Measurements from ENCODE around the gene SYNGR2. TPM values are rescaled to one million over a fixed set of nuclear protein-coding genes. Genes with fewer than 3 reads are reported as not detected.

Gene SYNGR2
- total and polyA plus RNA-seq, 4 experiments from 2014 or later: 60.3 to 234 (median 103) TPM

DNA sequence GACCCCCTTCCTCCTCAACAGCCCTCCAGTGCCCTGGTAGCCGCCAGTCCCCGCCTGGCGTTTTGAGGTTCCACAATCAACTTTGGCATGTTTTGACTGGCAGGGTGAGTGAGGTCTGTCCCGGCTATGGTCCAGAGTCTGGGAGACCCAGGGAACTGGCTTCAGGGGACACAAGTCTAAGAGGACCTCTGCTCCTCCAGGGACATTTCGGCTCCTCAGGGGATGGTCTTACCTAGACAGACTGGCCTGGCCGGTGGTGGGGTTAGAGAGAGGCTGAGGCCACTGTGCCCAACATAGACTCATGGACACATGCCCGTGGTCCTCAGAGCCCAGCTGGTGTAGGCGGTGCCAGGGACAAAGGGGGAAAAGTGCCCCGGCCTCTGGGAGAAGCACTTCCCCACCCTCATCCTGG lies 35.6 kb upstream of the SYNGR2 start:
- Histone ChIP-seq H3K27ac (ENCODE audit: low read depth, low read length) (peak overlapping the region; percentile 81), H3K4me3 (ENCODE audit: low read length in 2 of 2) (peak overlapping the region; percentile 93 to 97), H3K27me3 (ENCODE audit: insufficient read depth, low read length) (no peaks in the 10 kb centered on the region), H3K36me3 (ENCODE audit: insufficient read depth, low read length) (peaks cover 40% of the 10 kb centered on the region), H3K4me1 (ENCODE audit: insufficient read depth, low read length) (peaks cover 69% of the 10 kb centered on the region), H3K9me3 (ENCODE audit: control insufficient read depth in 1 of 2, low read length in 2 of 2) (no peaks in the 10 kb centered on the region)
- POLR2A ChIA-PET (ENCODE audit: partially characterized antibody): interaction anchor here (0.5 to 26.7 kb wide), 12 partner anchors 8 to 471 kb away, joined by 3 to 1172 read pairs (median 4); partner anchors contain the start of genes SYNGR2, TMC6, TMC8 and TNRC6C
- no peaks in the 10 kb centered on the region for H3K27me3 Mint-ChIP-seq
- peak overlapping the region; percentile 78 to 98 (median 91) for H3K27ac Mint-ChIP-seq
- peaks cover 0 to 14% (median 0%) of the 10 kb centered on the region in 8 donors for H3K9me3 Mint-ChIP-seq
- peaks cover 35 to 81% (median 51%) of the 10 kb centered on the region in 4 donors for H3K4me1 Mint-ChIP-seq
- H3K36me3 Mint-ChIP-seq: peaks cover 43 to 65% of the 10 kb centered on the region in 2 donors
- intact Hi-C loops (cut with micrococcal nuclease): loop anchor here (5.0 kb wide), 1 partner anchor 120 kb away; no protein-coding TSS in a partner anchor
- CTCF ChIA-PET (ENCODE audit: partially characterized antibody): interaction anchor here (6.5 to 8.0 kb wide), 3 partner anchors 10 to 44 kb away, joined by 57 to 121 read pairs (median 107); no protein-coding TSS in a partner anchor
- peak overlapping the region; percentile 87 to 99 (median 88) for H3K4me3 Mint-ChIP-seq
- no peak for DNase-seq

DNA sequence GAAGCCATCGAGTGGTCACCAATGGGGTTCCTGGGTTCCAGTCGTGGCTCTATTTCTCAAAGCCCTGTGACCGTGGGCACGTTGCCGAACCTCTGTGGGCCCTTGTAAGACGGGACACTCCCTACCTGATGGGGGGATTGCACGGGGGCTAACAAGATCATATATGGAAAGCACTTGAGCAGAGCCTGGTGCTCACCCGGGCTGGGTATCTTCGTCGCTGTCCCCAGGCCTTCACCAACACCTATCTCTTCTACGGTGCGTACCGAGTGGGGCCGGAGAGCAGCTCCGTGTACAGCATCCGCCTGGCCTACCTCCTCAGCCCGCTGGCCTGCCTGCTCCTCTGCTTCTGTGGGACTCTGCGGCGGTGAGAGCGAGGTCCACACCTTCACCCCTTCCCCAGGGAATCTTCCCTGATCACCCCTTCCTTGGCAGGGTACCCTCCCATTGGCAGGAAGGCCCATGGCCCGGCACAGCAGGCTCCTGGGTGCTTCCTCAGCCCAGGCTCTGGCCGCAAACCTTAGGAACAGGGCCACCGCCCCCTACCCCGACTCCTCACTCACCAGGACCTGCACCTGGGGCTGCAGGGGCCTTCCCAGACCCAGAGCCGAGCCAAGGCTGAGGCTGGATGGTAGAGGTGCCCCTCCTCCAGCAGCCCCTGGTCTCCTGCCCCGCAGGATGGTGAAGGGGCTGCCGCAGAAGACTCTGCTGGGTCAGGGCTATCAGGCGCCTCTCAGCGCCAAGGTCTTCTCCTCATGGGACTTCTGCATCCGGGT lies 35.0 kb upstream of the SYNGR2 start:
- peaks cover 40% of the 10 kb centered on the region for H3K36me3 ChIP-seq (ENCODE audit: insufficient read depth, low read length)

DNA sequence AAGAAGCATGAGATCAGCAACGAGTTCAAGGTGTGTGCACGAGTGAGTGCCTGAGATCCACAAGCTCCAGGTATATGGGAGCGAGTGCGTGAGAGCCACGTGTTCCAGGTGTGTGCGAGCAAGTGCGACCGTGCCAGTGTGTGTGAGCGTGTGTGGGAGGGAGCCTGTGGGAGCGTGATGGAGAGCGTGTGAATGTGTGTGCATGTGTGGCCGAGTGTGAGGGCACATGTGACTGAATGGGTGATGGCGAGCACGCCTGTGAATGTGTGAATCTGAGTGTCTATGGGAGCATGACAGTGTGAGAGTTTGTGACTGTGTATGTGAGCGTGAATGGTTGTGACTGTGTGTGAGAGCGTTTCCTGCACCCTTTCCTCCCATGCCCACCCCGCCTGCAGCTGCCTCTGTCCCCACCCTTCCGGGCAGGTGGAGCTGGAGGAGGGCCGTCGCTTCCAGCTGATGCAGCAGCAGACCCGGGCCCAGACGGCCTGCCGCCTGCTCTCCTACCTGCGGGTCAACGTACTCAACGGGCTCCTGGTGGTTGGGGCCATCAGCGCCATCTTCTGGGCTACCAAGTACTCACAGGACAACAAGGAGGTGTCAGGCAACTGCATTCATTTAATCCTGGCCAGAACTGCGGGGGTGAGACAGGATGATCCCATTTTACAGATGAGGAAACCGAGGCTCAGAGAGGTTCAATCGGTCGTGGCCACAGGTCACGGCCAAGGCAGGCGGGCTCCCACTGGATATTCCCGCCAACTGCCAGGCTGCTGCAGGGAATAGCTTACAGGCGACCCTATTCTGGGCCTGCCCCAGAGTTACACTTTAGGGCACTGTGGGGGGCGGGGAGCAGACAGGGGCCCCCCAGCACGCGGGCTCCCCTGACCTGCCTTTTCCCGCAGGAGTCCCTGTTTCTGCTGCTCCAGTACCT lies 34.1 kb upstream of the SYNGR2 start:
- peak overlapping the region; percentile 87 to 99 (median 88) for H3K4me3 Mint-ChIP-seq
- ChIA-PET POLR2A (ENCODE audit: partially characterized antibody) (interaction anchor here (1.0 to 26.7 kb wide), 13 partner anchors 8 to 729 kb away, joined by 3 to 1172 read pairs (median 5); partner anchors contain the start of genes SYNGR2, TMC6 and TMC8), CTCF (ENCODE audit: partially characterized antibody) (interaction anchor here (0.7 to 8.0 kb wide), 11 partner anchors 11 to 282 kb away, joined by 3 to 121 read pairs (median 6); no protein-coding TSS in a partner anchor)
- DNase-seq: peak; percentile 87 to 90 (median 89)
- Histone ChIP-seq H3K9me3 (ENCODE audit: control insufficient read depth in 1 of 2, low read length in 2 of 2) (no peaks in the 10 kb centered on the region), H3K36me3 (ENCODE audit: insufficient read depth, low read length) (peaks cover 40% of the 10 kb centered on the region), H3K27me3 (ENCODE audit: insufficient read depth, low read length) (no peaks in the 10 kb centered on the region), H3K27ac (ENCODE audit: low read depth, low read length) (peak overlapping the region; percentile 81), H3K4me3 (ENCODE audit: low read length in 2 of 2) (peak overlapping the region; percentile 93 to 97), H3K4me1 (ENCODE audit: insufficient read depth, low read length) (peaks cover 80% of the 10 kb centered on the region)
- H3K27ac Mint-ChIP-seq: peak overlapping the region; percentile 83 to 98 (median 93)
- H3K4me1 Mint-ChIP-seq: peaks cover 34 to 87% (median 59%) of the 10 kb centered on the region in 4 donors
- no peaks in the 10 kb centered on the region for H3K27me3 Mint-ChIP-seq
- peaks cover 43 to 61% of the 10 kb centered on the region in 2 donors for H3K36me3 Mint-ChIP-seq
- intact Hi-C loops (cut with micrococcal nuclease): loop anchor here (1.0 to 5.0 kb wide), 4 partner anchors 13 to 118 kb away; no protein-coding TSS in a partner anchor
- peaks cover 0 to 12% (median 0%) of the 10 kb centered on the region in 8 donors for H3K9me3 Mint-ChIP-seq

More for the DNA sequence above, 35.0 kb upstream of the SYNGR2 start:
- Mint-ChIP-seq H3K27ac (peak overlapping the region; percentile 83 to 98 (median 93)), H3K4me1 (peaks cover 35 to 84% (median 55%) of the 10 kb centered on the region in 4 donors), H3K4me3 (peak overlapping the region; percentile 87 to 99 (median 88)), H3K27me3 (no peaks in the 10 kb centered on the region), H3K36me3 (peaks cover 43 to 66% of the 10 kb centered on the region in 2 donors), H3K9me3 (peaks cover 0 to 14% (median 0%) of the 10 kb centered on the region in 8 donors)
- ChIA-PET POLR2A (ENCODE audit: partially characterized antibody) (interaction anchor here (0.5 to 26.7 kb wide), 13 partner anchors 9 to 728 kb away, joined by 3 to 1172 read pairs (median 5); partner anchors contain the start of genes SYNGR2, TMC6 and TMC8), CTCF (ENCODE audit: partially characterized antibody) (interaction anchor here (4.3 to 8.0 kb wide), 5 partner anchors 11 to 49 kb away, joined by 23 to 121 read pairs (median 57); no protein-coding TSS in a partner anchor)
- DNase-seq: peak in 1 of 5 donors; percentile 45
- H3K4me3 ChIP-seq (ENCODE audit: low read length in 2 of 2): peak overlapping the region; percentile 93 to 97
- intact Hi-C loops (cut with micrococcal nuclease): loop anchor here (5.0 kb wide), 1 partner anchor 119 kb away; no protein-coding TSS in a partner anchor
- peaks cover 75% of the 10 kb centered on the region for H3K4me1 ChIP-seq (ENCODE audit: insufficient read depth, low read length)
- H3K27me3 ChIP-seq (ENCODE audit: insufficient read depth, low read length): no peaks in the 10 kb centered on the region
- no peaks in the 10 kb centered on the region for H3K9me3 ChIP-seq (ENCODE audit: control insufficient read depth in 1 of 2, low read length in 2 of 2)
- H3K27ac ChIP-seq (ENCODE audit: low read depth, low read length): peak overlapping the region; percentile 81

DNA sequence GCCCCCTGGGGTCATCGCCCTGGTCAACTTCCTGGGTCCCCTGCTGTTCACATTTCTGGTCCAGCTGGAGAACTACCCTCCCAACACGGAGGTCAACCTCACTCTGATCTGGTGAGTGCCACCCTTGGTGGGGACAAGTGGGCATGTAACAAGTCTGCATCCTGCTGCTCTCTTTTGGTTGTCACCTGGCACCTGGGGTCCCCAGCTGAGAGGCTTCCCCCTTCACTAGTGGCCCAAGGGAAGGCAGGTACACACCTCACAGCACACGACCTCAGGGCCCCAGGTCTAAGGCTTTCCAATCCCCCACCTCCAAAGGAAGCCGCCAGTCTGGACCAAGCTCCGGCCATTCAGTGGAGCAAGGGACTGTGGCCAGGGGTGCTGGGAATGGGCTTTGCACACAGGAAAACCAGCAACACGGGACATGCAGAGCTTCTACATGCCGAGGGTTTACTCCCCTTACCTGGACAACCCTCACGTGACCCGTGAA lies 33.4 kb upstream of the SYNGR2 start:
- peak overlapping the region in 5 of 7 donors; percentile 29 to 83 (median 76) for H3K27ac Mint-ChIP-seq
- peaks cover 32 to 84% (median 57%) of the 10 kb centered on the region in 4 donors for H3K4me1 Mint-ChIP-seq
- no peaks in the 10 kb centered on the region for H3K9me3 ChIP-seq (ENCODE audit: control insufficient read depth in 1 of 2, low read length in 2 of 2)
- intact Hi-C loops (cut with micrococcal nuclease): loop anchor here (1.0 to 5.0 kb wide), 4 partner anchors 14 to 117 kb away; no protein-coding TSS in a partner anchor
- peaks cover 0 to 12% (median 0%) of the 10 kb centered on the region in 8 donors for H3K9me3 Mint-ChIP-seq
- peaks cover 40% of the 10 kb centered on the region for H3K36me3 ChIP-seq (ENCODE audit: insufficient read depth, low read length)
- no peak overlapping the region for H3K27ac ChIP-seq (ENCODE audit: low read depth, low read length)
- peaks cover 80% of the 10 kb centered on the region for H3K4me1 ChIP-seq (ENCODE audit: insufficient read depth, low read length)
- DNase-seq: no peak
- ChIA-PET POLR2A (ENCODE audit: partially characterized antibody) (interaction anchor here (1.0 to 26.7 kb wide), 11 partner anchors 7 to 117 kb away, joined by 3 to 1172 read pairs (median 6); partner anchors contain the start of genes SYNGR2, TMC6 and TMC8), CTCF (ENCODE audit: partially characterized antibody) (interaction anchor here (0.7 to 8.0 kb wide), 11 partner anchors 9 to 282 kb away, joined by 3 to 121 read pairs (median 6); no protein-coding TSS in a partner anchor)
- H3K4me3 ChIP-seq (ENCODE audit: low read length in 2 of 2): no peak overlapping the region
- peaks cover 43 to 62% of the 10 kb centered on the region in 2 donors for H3K36me3 Mint-ChIP-seq
- no peaks in the 10 kb centered on the region for H3K27me3 Mint-ChIP-seq
- no peaks in the 10 kb centered on the region for H3K27me3 ChIP-seq (ENCODE audit: insufficient read depth, low read length)
- H3K4me3 Mint-ChIP-seq: peak overlapping the region in 2 of 8 donors; percentile 58 to 62

DNA sequence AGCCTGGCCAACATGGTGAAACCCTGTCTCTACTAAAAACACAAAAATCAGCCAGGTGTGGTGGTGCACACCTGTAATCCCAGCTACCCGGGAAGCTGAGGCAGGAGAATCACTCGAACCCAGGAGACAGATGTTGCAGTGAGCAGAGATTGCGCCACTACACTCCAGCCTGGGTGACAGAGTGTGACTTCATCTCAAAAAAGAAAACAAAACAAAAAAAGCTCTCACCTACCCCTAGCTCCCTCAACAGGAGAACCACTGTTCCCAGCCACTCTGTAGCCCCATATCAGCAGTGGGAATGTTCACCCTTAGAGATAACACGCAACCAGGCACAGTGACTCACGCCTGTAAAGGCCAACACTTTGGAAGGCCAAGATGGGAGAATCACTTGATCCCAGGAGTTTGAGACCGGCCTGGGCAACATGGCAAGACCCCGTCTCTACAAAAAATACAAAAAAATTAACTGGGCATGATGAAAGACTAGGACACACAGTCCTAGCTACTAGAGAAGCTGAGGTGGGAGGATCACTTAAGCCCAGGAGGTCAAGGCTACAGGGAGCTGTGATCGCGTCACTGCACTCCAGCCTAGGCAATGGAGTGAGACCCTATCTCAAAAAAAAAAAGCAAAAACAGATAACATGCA lies 32.4 kb upstream of the SYNGR2 start:
- CTCF ChIA-PET (ENCODE audit: partially characterized antibody): interaction anchor here (1.0 to 8.0 kb wide), 7 partner anchors 8 to 116 kb away, joined by 5 to 121 read pairs (median 23); no protein-coding TSS in a partner anchor
- no peak for DNase-seq
- H3K36me3 Mint-ChIP-seq: peaks cover 44 to 61% of the 10 kb centered on the region in 2 donors

More for the DNA sequence above, 32.4 kb upstream of the SYNGR2 start:
- Histone ChIP-seq H3K9me3 (ENCODE audit: control insufficient read depth in 1 of 2, low read length in 2 of 2) (no peaks in the 10 kb centered on the region), H3K4me1 (ENCODE audit: insufficient read depth, low read length) (peaks cover 84% of the 10 kb centered on the region), H3K27ac (ENCODE audit: low read depth, low read length) (no peak overlapping the region), H3K36me3 (ENCODE audit: insufficient read depth, low read length) (peaks cover 37% of the 10 kb centered on the region), H3K4me3 (ENCODE audit: low read length in 2 of 2) (no peak overlapping the region), H3K27me3 (ENCODE audit: insufficient read depth, low read length) (no peaks in the 10 kb centered on the region)
- H3K4me1 Mint-ChIP-seq: peaks cover 36 to 80% (median 60%) of the 10 kb centered on the region in 4 donors
- peak overlapping the region in 6 of 7 donors; percentile 30 to 89 (median 72) for H3K27ac Mint-ChIP-seq
- intact Hi-C loops (cut with micrococcal nuclease): no loop called here
- peaks cover 0 to 7% (median 0%) of the 10 kb centered on the region in 8 donors for H3K9me3 Mint-ChIP-seq
- H3K27me3 Mint-ChIP-seq: no peaks in the 10 kb centered on the region
- POLR2A ChIA-PET (ENCODE audit: partially characterized antibody): interaction anchor here (1.4 to 26.7 kb wide), 6 partner anchors 9 to 51 kb away, joined by 4 to 1172 read pairs (median 98); partner anchors contain the start of genes SYNGR2, TMC6 and TMC8
- peak overlapping the region in 7 of 8 donors; percentile 22 to 72 (median 49) for H3K4me3 Mint-ChIP-seq
